HG03571 (cell line): Measurements from ENCODE around the gene TRIM71.
"Not testable (repeated sequence)": the region's sequence is repeated elsewhere in the genome, so short reads cannot be mapped to it uniquely, and the experiment has no call there.

Experiments
- ATAC-seq: cut with Tn5 transposase; IDR thresholded peaks from one replicate; pipeline ENCODE4 v1.9.1; 2021; ENCODE audit not compliant: unreplicated experiment

Gene TRIM71

DNA sequence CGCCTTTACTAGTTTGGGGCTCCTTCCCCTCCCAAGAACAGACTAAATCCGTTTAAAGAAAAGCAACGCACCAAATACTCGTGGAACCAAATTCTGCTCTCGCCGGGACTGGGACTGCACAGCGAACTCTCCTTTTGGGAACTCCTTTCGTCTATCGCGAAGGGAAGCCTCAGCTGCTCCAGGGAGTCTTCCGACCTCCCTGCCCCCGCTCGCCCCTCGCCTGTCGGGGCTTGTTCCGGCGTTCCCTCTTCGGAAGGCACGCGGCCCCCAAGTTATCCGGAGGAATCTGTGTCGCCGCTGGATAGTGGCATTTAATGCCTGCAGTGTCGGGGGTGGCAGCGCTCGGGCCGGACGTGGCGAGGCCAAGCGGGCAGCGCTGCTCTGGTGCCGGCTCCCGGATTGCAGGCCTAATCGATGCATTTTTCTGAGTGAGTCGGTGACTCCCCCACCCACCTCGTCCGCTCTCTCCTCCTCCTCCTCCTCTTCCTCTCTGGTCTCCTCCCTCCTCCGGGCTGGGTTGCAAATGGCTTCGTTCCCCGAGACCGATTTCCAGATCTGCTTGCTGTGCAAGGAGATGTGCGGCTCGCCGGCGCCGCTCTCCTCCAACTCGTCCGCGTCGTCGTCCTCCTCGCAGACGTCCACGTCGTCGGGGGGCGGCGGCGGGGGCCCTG, at the start of gene TRIM71:
Gene TRIM71 (plus strand): TSS at position 440 of the 671 bp plus-strand sequence. CDS start 84 bp downstream, at position 524.
- no peak for ATAC-seq

DNA sequence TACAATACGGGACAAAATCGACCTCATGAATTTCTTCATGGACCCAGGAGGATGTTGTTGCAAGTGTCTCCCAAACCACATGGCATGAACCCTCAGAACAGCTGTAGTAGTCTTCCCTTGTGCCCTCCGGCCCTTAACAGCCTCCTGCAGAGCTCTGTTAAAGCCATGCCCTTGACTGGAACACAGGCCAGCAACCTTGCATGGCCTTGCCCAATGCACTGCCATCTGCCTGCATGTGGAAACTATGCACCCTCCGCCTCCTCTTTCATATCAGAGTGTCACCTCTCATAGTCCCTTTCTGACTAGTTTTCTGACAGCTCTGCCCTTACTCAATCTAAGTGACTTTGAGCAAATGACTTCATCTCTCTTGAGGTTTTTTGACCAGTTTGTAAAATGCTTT, 39.4 kb upstream of the TRIM71 start:
- no peak for ATAC-seq

DNA sequence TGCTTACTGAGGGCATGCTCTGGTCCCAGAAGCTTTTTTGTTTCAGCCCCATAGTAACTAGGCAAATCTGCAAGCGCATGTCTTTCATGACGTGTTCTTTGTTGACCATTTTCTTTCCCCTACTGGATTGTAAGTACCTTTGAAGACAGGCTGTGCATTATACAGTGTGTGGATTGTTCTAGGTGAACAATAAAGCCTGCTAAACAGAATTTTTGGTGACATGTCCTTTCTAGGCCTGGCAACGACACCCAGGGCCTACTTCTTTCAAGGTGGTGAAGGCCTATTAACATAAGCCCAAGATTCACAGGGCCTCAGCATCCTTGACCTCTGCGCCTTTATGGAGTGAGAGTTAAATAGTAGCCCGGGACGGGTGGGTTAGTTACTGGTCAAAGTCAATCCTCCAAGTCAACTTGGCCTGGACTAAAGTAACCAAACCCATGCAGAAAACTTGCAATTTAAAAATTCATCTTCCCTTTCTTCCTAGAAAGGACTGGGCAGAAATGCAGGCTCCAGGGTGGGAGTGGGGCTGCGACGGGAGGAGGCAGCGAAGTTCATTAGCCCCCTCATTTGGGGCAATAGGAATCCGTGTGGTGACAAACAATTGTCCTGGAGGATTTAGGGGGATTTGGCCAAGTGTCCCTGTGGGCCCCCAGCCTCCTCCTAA, 37.6 kb upstream of the TRIM71 start:
- ATAC-seq: no peak

DNA sequence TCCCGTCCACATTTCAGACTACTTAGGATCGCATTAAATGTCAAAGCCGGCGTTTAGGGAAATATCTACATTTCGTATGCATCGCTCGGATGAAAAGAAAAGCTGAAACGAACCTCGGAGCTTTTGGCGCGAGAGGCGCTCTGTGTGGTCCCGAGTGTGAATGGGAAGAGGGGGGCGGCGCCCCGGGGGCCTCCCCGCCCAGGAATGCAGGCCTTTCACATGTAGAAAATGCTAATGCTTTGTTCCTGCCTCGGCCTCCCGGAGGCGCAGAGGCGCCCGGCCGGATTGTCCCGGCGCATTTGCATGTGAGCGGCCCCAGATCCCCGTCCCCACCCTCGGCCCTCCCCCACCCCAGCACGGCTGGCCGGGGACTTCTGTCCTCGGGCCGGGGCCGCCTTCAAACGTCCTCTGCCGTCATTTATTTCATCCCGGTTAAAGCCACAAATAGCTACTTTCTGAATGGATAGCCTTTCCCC, 37.0 kb upstream of the TRIM71 start:
- ATAC-seq: peak; percentile 37

DNA sequence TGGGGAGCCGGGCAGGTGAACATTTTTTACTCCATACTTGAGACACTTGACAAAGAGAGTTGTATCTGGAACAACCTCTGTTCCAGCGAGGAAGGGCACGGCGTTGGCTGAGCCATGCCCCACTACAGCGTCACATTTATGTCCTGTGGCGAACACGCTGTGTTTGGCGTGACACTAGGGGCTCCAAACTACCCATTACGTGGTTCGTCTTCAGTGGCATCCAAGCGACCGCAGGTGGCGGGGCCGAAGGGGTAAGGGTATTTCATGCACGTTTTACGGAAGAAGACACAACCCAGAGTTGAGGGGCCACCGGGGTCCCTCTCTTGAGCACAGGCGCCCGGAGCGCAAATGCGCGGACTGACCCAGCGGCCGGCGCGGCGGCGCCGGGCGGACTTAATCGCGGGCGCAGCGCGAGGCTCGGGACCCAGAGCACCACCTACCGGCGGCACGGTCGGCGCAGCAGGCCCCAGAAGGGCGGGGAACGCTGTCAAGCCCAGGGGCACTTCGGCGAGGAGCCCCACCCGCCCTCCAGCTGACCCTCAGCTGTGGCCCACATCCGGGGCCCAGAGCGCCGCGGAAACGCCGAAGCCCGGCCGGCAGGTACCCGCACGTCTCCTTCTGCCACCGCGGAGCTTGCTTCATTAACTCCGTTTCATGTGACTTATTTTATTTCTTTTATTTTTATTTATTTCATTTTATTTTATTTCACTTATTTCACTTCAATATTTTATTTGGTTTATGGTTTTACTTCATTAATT, 36.4 kb upstream of the TRIM71 start:
- peak; percentile 96 for ATAC-seq

DNA sequence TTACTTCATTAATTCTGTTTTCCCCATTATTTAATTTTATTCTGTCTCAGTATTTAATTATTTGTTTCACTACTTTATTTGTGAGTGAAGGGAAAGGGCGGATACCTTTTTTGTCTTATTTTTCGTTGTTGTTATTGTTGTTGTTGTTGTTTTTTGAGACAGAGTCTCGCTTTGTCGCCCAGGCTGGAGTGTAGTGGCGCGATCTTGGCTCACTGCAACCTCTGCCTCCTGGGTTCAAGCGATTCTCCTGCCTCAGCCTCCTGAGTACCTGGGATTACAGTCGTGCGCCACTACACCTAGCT, 35.9 kb upstream of the TRIM71 start:
- ATAC-seq: not testable (repeated sequence)

DNA sequence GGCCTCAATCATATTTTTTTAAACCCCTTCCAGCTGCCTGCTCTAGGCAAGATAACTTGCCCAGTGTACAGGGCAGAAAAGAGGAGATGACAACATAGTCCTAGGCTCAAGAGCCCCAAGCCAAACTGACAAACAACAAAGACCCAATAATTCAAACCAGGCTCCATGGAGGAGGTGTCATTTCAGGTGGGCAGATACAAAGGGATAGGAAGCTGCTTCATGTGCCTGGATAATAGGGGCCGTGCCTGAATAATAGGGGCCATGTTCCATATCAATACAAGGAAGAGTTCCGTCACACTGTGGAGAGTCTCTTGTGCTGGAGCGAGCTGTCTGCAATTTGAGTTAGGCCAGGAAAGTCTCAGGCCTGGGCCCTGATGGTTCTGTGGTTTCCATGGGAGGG, 35.4 kb upstream of the TRIM71 start:
- no peak for ATAC-seq

DNA sequence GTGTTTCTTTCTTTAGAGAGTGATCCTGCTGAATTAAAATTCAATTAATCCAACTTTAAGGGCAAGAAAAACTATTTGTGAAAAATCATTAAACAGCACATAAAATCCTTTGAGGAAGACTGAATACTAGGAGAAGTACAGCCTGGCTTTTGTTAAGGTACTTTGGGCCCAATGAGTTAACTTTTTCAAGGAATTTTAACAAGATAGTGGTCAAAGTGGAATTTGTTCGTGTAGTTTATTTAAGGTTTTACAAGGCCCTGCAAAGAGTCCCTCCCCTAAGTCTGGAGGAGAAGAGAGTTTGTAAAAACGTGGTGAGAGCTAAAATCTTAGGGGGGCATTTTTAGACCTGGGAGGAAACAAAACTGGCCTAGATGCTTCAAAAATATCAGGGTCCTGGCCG, 26.0 kb upstream of the TRIM71 start:
- ATAC-seq: no peak

DNA sequence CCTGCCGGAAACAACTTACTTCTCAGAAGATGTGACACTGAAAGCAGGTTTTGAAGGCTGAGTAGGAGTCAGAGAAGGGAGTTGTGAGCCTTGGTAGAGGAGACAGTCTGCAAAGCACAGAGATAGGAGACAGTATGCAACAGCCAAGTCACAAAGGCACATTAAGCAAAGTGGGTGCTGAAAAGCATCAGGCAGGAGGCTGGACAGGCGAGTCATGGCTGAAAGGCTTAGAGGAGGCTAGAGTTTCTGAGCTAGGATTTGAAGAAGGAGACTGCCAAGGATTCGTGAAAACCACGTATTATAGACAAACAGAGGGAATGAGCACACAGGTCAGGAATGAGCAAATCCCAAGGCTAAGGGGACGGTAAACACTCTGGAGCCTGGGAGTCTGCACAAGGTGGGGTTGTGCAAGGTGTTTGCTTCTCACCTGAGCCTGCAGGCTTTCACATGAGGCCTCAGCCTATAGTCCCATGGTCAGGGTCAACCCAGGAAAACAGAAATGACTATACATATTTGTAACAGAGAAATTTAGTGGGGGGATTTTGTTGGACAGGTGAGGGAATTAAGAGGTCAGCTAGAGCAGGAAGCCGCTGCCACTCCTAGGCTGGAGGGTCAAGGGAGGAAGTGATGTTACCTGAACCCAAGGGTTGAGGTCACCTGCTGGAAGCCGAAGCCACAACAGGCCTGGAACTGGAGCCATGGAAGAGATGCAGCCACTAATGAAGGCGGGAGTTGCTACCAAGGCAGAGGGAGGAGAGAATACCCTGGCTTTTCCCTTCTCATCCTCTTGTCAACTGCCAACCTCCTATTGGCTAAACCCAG, 23.1 kb upstream of the TRIM71 start:
- no peak for ATAC-seq

DNA sequence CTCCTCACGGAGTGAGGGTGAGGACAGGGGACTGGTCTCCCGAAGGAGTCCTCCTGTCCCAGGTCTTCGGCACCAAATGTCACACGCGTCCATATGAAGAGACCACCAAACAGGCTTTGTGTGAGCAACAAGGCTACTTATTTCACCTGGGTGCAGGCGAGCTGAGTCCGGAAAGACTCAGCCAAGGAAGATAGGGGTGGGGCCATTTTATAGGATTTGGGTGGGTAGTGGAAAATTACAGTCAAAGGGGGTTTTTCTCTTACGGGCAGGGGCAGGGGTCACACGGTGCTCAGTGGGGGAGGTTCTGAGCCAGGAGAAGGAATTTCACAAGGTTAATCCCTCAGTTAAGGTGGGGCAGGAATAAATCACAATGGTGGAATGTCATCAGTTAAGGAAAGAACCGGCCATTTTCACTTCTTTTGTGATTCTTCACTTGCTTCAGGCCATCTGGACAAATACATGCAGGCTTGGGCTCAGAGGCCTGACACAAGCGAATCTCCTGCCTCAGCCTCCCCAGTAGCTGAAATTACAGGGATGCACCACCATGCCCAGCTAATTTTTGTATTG, 21.3 kb upstream of the TRIM71 start:
- ATAC-seq: not testable (repeated sequence)

DNA sequence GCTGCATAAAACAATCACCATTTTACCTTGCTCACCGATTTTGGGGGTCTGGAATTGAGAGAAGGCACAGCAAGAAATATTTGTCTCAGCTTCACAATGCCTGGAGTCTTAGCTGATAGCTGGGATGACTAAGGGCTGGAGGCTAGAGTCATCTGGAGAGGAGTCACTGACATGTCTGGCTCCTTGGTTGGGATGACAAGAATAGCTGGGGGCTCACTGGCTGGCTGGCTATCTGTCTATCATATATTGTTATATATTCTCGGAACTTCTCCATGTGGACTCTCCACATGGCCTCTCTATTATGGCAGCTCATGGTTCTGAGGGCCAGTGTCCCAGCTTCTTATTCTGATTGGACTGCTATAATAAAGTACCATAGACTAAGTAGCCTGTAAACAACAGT, 20.0 kb upstream of the TRIM71 start:
- ATAC-seq: no peak

DNA sequence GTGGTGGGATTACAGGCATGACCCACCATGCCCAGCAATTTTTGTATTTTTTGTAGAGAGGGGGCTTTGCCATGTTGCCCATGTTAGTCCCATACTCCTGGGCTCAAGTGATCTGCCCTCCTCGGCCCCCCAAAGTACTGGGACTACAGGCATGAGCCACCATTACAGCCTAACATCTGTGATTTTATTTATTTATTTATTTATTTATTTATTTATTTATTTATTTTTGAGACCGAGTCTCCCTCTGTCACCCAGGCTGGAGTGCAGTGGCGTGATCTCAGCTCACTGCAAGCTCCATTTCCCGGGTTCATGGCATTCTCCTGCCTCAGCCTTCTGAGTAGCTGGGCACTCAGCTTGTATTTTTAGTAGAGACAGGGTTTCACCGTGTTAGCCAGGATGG, 16.4 kb upstream of the TRIM71 start:
- not testable (repeated sequence) for ATAC-seq

DNA sequence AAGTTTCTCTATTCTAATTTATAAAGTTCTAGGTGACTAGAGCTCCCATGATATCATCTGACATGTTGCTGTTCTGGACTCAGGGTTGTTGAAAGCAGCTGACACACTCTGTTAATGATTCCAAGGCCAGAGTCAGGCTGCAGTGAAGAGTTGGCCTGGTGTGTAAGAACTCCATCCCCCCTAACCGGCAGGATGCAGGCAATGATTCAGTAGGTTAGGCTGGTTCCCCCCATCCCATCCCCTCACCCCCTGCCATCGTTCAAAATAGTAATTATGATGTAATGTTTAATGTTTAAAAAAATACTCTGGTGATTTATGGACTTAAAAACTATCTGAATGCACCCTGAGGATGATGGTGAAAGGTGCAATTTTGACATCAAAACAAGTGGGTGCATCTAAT, 4.6 kb upstream of the TRIM71 start:
- peak; percentile 60 for ATAC-seq

DNA sequence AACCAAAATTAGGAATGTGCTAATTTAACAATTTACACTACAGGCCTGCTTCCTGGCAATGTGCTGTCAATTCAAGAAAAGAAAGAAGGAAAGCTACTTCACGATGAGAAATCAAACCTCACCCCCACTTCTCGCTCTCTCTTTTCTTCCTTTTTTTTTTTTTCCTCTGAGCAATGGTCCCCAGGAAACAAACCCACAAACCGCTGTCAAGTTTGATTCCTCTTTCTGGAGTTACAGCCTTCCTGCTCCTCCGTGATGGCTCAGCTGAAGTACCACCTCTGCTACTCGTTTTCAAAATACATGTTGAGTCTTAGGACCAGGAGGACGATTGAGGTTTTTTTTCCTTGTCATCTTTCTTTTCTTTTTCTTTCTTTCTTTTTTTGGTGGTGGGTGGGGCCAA, 3.4 kb upstream of the TRIM71 start:
- ATAC-seq: no peak

DNA sequence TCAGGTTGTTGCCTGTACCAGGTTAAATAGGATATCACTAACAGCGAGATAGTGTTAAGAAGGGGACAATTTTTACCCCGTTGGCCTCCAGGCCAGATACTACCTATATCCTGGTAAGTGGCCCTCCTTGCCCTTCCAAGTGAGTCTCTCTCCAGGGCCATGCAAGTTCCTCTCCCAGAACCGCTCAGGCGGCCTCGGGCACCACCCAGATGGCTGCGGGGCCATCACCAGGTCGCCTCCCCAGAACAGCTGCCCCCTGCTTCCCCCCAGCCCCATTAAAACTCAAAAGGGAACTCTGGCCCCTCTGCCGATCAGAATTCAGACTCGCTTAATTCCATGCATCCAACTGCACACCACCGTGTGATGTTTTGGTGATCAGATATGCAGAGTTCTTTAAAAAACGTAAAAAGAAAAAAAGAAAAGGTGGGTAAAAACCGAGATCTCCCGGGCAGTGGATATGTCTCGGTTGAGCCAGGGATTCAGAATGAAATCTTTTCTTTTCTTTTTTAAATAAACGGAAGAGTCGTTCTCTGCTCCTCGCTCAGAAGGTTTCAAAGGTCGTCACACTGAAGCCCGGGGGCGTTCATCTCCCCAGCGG, 1.9 kb upstream of the TRIM71 start:
- no peak for ATAC-seq

DNA sequence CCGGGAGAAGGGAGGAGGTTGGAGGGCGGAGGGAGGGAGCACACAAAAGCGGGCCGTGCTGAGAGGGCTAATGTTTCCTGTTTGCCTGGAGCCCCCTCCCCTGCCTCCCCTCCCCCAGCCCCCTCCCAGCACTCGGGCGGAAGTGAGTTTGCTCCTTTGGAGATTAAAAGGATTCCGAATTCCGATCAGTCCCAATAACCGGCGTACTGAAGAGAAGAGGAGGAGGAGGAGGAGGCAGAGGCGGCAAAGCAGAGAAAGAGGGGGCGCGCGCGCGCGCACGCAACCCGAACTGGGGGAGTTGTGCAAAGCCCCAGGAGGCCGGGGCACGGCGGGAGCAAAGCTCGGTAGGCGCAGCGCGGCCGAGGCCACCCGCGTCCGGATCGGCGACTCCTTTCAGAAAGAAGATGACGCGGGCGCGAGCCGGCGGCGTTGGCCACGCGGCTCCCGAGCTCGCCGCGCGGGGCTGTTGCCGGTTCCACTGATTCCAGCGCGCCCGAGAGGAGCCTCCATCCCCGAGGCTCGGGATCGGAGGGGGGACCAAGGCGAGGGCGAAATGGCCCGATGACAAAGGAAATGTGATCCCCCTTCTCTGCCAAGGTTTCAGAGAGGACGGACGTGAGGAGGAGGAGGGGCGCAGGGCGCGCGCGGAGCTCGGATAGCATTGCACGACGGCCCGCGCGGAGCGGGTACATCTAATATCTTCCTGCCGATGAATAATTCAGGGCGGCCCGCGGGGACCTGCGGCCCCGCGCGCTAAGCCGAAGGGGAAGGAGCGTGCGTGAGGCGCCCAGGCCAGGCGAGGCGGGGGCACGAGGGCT, 1.1 kb upstream of the TRIM71 start:
- no peak for ATAC-seq

DNA sequence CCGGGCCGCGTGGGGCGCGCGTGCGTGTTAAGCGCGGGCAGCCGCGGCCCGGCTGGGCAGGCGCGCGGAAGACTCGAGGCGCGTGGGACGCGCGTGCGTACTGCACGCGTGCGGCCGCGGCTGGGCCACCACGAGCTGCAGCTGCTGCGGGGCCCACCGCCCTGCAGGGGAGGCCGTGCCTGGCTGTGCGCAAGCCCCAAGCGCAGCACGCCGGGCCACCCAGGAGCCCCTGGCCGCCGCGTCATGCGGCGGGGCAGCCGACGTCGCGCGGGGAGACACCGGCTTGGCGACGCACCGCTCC, 590 bp upstream of the TRIM71 start:
- no peak for ATAC-seq

DNA sequence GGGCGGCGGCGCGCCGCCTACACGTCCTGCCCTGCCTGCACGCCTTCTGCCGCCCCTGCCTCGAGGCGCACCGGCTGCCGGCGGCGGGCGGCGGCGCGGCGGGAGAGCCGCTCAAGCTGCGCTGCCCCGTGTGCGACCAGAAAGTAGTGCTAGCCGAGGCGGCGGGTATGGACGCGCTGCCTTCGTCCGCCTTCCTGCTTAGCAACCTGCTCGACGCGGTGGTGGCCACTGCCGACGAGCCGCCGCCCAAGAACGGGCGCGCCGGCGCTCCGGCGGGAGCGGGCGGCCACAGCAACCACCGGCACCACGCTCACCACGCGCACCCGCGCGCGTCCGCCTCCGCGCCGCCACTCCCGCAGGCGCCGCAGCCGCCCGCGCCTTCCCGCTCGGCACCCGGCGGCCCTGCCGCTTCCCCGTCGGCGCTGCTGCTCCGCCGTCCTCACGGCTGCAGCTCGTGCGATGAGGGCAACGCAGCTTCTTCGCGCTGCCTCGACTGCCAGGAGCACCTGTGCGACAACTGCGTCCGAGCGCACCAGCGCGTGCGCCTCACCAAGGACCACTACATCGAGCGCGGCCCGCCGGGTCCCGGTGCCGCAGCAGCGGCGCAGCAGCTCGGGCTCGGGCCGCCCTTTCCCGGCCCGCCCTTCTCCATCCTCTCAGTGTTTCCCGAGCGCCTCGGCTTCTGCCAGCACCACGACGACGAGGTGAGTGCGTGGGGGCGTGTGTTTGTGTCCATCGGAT, 602 bp downstream of the TRIM71 start:
- no peak for ATAC-seq

DNA sequence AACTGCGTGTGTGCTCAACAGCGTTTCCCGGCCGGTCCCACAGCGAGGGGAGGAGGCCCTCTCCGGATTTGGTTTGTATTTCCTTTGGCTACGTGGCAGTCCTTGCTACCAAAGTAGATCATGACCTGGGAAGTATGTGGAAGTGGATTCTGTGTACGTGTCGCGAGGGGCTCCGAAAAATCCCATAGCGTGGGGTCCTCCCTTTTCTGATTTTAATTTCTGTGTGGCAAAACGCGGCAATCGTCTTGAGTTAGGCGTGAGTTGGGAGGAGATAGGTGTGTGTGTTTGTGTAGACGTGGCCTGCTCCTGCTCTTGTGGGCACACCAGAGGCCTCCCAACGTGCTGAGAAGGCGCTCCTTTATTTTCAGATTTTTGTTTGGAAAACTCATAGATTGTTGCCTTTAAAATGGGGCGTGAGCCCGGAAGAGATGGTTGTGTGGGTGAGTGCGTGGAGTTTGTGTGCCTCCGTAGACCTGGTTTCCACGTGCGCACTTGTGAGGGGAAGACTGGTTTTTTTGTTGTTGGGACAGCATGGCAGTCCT, 1.2 kb downstream of the TRIM71 start:
- no peak for ATAC-seq
